ENCODE results near the gene GPR108.

DNA sequence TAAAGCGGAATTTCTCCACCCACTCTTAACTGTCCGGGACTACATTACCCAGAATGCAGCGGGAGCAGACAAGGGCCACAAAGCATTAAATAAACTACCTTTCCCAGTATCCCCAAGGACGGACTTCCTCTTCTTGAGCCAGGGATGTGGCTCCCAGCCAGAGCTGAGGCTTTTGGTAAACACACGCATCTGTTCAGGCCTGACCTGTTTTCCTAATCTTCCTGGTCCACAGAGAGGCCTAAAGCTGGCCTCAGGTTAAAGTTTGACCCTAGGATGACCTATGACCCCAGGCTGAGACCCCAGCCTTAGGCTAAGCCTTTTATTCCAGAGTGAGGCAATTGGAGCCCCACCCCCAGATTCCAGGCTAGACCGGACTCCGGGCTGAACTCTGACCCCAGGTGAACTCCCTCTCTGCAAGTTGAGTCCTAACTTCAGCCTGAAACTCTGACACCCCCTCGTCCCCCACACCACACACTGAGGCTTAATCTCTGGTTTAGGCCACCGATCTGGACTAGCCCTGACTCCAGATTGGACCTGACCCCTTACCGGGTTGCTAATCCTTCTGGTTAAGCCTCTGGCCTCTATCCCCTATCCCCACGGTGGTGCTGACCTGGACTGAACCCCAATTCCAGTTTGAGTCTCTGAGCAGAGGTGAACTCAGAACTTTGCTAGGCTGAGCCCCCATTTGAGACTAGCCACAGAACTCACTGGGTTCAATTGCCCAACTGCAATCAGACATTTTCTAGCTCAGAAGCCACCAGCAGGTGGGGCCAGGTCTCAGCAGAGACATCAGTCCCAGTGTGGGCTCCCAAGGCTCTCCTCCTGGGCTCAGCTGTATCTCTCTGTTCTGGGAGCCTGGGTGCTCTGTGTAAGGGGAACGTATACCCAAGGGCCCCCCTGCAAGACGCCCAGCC, 750 bp upstream of the GPR108 start:
- TF ChIP-seq POLR2A (IDR thresholded peaks at IDR 0.05; ENCODE audit: low read length) = peak; percentile 28
- no peak for TF ChIP-seq GATA1 (IDR thresholded peaks at IDR 0.05; ENCODE audit: low read depth, low read length)

All from erythroblast (primary cell).